Upper lobe of left lung (tissue), 6 donors: Measurements from ENCODE around the gene TBC1D25. TPM values are rescaled to one million over a fixed set of nuclear protein-coding genes. Genes with fewer than 3 reads are reported as not detected.

Source experiments
- ATAC-seq, 2 donors: fragments of 200-7000 bp; cut with Tn5 transposase; one replicate each; pipeline ENCODE4 v1.9.1; 2022; ENCODE audit warnings: mild to moderate bottlenecking in 2 of 2, moderate library complexity in 2 of 2; ENCODE audit not compliant: low FRiP score in 2 of 2
- DNase-seq, 2 donors: peaks; one replicate each; pipeline ENCODE4 v3.0.0-alpha.2; 2019 to 2020
- H3K27ac ChIP-seq, 4 donors: fragments of 200-600 bp; sonication (generic); one replicate each; pipeline ENCODE4 v1.5.1; 2016 to 2019
- H3K27me3 ChIP-seq, 4 donors: fragments of 200-600 bp; sonication (generic); one replicate each; pipeline ENCODE4 v1.5.1; 2017 to 2019
- H3K36me3 ChIP-seq, 4 donors: fragments of 200-600 bp; sonication (generic); one replicate each; pipeline ENCODE4 v1.5.1; 2016 to 2019
- H3K4me1 ChIP-seq, 4 donors: fragments of 200-600 bp; sonication (generic); one replicate each; pipeline ENCODE4 v1.5.1; 2018 to 2019
- H3K4me3 ChIP-seq, 4 donors: fragments of 200-600 bp; sonication (generic); one replicate each; pipeline ENCODE4 v1.5.1; 2017 to 2019; ENCODE audit warnings: mild to moderate bottlenecking in 2 of 4, moderate library complexity in 1 of 4
- H3K9me3 ChIP-seq, 4 donors: fragments of 200-600 bp; sonication (generic); one replicate each; pipeline ENCODE4 v1.5.1; 2018 to 2019
- EP300 ChIP-seq, 4 donors: sonication (generic); formaldehyde crosslinking; IDR thresholded peaks; one replicate each; pipeline ENCODE4 v1.5.1; 2017; ENCODE audit warnings: antibody characterized with exemption in 4 of 4, control low read depth in 2 of 4
- POLR2A ChIP-seq, 4 donors: fragments of 450-650 bp; IDR thresholded peaks; one replicate each; pipeline ENCODE4 v1.5.1; 2016 to 2017; ENCODE audit warnings: antibody characterized with exemption in 4 of 4, mild to moderate bottlenecking in 2 of 4
- POLR2AphosphoS5 ChIP-seq, 2 donors: sonication (generic); formaldehyde crosslinking; IDR thresholded peaks; one replicate each; pipeline ENCODE4 v1.5.1; 2017; ENCODE audit warnings: antibody characterized with exemption in 2 of 2
- WGBS, 2 donors: methylation state at CpG; one replicate each; pipeline ENCODE4 v1.1.5; 2017 to 2018; 5-methylcytosine and 5-hydroxymethylcytosine counted together
- total RNA-seq, 6 donors: library from RNA; depleted of rRNA in 4 of 6; stranded (reverse); fragments of >200 nt in 4 of 6; gene quantifications; one replicate each; pipeline versions ENCODE4 v1.1.0 to v1.2.1, GENCODE V29; 2016 to 2021
- TF ChIP-seq, protein P1 (sequence below), 6 experiments: fragments of 450-650 bp in 4 of 6; fragments of 200-600 bp in 2 of 6; sonication (generic) in 2 of 6; IDR thresholded peaks; one replicate each; pipeline ENCODE4 v1.5.1; 2016 to 2019; ENCODE audit warnings: antibody characterized with exemption in 6 of 6
- donor health status: DM: no; HTN: no; CAD: no; lungs with moderate emphysema.
- donor health status: DM: no; HTN: yes; CAD: no; lungs with severe emphysema.

TBC1D25 gene
- total RNA-seq, 6 donors from 2014 or later = 15.2 to 26.4 (median 18.8) TPM

DNA sequence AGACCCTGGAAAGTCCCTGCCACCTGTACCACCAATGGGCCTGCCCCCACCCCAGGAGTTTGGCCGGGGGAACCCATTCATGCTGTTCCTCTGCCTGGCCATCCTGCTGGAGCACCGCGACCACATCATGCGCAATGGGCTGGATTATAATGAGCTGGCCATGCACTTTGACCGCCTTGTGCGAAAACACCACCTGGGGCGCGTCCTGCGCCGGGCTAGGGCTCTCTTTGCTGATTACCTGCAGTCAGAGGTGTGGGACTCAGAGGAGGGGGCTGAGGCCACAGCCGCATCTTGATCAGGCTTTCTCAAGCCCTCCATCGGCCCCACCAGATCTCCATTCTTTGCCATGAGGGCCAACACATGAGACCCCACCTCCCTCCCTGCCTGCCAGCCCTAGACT, 21.2 kb downstream of the TBC1D25 start:
- ATAC-seq (no peak), DNase-seq (peak in 1 of 2 donors; percentile 42)
- no peak overlapping the region for H3K4me3 ChIP-seq
- no peak overlapping the region for H3K27ac ChIP-seq
- peaks cover 0 to 46% (median 19%) of the 10 kb centered on the region in 4 donors for H3K36me3 ChIP-seq
- TF ChIP-seq POLR2AphosphoS5 (IDR thresholded peaks at IDR 0.05) (no peak), POLR2A (IDR thresholded peaks at IDR 0.05) (no peak), EP300 (IDR thresholded peaks at IDR 0.05) (no peak)
- TF ChIP-seq, protein P1, sequence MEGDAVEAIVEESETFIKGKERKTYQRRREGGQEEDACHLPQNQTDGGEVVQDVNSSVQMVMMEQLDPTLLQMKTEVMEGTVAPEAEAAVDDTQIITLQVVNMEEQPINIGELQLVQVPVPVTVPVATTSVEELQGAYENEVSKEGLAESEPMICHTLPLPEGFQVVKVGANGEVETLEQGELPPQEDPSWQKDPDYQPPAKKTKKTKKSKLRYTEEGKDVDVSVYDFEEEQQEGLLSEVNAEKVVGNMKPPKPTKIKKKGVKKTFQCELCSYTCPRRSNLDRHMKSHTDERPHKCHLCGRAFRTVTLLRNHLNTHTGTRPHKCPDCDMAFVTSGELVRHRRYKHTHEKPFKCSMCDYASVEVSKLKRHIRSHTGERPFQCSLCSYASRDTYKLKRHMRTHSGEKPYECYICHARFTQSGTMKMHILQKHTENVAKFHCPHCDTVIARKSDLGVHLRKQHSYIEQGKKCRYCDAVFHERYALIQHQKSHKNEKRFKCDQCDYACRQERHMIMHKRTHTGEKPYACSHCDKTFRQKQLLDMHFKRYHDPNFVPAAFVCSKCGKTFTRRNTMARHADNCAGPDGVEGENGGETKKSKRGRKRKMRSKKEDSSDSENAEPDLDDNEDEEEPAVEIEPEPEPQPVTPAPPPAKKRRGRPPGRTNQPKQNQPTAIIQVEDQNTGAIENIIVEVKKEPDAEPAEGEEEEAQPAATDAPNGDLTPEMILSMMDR (IDR thresholded peaks at IDR 0.05) = no peak
- WGBS, 2 donors = 97 to 100% methylated on average over 2 to 12 of the region's 12 CpGs
- no peaks in the 10 kb centered on the region for H3K4me1 ChIP-seq
- H3K27me3 ChIP-seq = no peaks in the 10 kb centered on the region
- no peaks in the 10 kb centered on the region for H3K9me3 ChIP-seq

DNA sequence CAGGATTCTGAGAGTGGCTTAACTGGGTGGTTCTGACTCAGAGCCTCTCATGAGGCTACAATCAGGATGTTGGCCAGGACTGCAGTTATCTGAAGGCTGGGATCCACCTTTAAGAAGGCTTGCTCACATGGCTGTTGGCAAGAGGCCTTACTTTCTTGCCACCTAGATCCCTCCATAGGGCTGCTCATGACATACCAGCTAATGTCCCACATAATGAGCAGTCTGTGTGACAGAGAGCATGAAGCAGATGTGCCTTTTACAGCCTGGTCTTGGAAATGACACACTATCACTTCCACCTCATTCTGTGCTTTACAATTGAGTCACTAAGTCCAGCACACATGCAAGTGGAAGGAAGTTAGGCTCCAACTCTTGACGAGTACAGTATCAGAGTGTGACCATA, 30.4 kb downstream of the TBC1D25 start:
- TF ChIP-seq EP300 (IDR thresholded peaks at IDR 0.05) (no peak), POLR2AphosphoS5 (IDR thresholded peaks at IDR 0.05) (no peak), POLR2A (IDR thresholded peaks at IDR 0.05) (no peak)
- TF ChIP-seq, protein P1 (IDR thresholded peaks at IDR 0.05) = no peak
- Histone ChIP-seq H3K4me1 (no peaks in the 10 kb centered on the region), H3K27ac (no peak overlapping the region), H3K27me3 (no peaks in the 10 kb centered on the region), H3K36me3 (no peaks in the 10 kb centered on the region), H3K4me3 (no peak overlapping the region), H3K9me3 (no peaks in the 10 kb centered on the region)
- DNase-seq (no peak), ATAC-seq (no peak)
- 50 to 57% methylated on average over 1 of the region's 1 CpG for WGBS, 2 donors

DNA sequence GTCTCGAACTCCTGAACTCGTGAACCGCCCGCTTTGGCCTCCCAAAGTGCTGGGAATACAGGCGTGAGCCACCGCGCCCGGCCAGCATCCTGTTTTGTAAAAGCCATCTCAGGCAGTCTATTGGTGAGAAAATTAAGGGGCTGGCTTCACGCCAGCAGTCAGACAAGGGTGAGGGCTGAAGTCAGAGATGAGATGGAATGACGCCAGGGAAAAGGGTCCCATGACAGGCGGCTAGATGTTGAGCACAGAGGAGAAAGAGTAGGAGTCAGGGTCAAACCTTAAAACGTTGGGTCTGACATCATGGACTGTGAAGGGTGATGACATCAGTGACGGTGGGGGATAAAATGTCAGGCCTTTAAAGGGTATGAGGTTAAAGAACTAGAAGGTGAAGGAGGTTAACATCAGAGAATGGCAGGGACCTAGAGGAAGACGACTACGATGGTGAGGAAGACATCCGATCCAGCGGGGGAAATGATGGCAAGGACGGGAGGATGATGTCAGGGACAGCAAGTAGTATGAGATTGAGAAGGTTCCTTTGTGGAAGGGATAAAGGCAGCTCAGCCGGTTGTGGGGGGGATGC, 34.3 kb downstream of the TBC1D25 start:
- no peaks in the 10 kb centered on the region for H3K27me3 ChIP-seq
- H3K4me1 ChIP-seq = peaks cover 12 to 17% (median 14%) of the 10 kb centered on the region in 4 donors
- 26 to 43% methylated on average over 15 to 19 of the region's 19 CpGs for WGBS, 2 donors
- H3K27ac ChIP-seq = peak overlapping the region; percentile 98 to 99 (median 98)
- H3K4me3 ChIP-seq = peak overlapping the region in 3 of 4 donors; percentile 61 to 72 (median 72)
- H3K36me3 ChIP-seq = peaks cover 0 to 35% (median 16%) of the 10 kb centered on the region in 4 donors
- H3K9me3 ChIP-seq = no peaks in the 10 kb centered on the region
- ATAC-seq (peak in 1 of 2 donors; percentile 34), DNase-seq (peak in 1 of 2 donors; percentile 56)
- TF ChIP-seq POLR2A (IDR thresholded peaks at IDR 0.05) (no peak), POLR2AphosphoS5 (IDR thresholded peaks at IDR 0.05) (no peak), EP300 (IDR thresholded peaks at IDR 0.05) (no peak)
- TF ChIP-seq, protein P1 (IDR thresholded peaks at IDR 0.05) = no peak

DNA sequence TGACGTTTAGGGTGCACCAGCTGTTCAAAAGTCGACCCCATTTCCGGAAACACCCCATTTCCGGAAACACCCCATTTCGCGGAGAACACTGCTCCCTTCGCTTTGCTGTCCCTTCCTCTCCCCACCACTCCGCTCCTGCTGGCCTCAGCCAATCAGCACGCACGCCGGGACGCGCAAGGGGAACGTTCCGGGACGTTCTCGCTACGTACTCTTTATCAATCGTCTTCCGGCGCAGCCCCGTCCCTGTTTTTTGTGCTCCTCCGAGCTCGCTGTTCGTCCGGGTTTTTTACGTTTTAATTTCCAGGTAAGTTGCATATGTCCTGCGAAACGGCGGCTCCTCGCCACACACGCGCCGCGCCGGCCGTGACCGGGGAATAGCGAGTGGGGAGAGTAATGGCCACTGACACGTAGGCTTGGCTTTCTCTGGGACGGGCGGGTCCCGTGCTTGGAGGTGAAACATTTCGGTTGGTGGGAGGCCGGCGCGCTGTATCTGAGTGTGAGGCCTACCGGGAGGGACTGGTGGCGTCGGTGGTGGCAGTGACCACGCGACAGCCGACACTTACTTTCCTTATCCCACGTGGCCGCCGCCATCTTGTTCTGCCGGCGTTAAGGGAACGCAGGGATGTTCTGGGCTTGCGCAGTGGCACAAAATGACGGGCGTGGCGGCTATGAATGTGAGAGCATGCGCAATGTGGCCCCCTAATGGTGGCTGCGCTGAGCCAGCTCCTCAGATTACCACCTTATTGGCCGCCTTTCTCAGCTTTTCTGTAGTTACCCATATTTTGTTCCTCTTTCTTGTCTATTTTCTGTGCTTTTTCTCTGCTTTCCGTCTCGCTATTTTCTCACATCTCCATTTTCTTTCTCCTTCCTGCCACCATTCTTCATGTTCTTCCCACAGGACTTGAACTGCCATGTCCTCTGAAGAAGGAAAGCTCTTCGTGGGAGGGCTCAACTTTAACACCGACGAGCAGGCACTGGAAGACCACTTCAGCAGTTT, 35.1 kb downstream of the TBC1D25 start, which contains the start of gene RBM3:
Gene RBM3 (plus strand): TSS at position 215 of the 997 bp plus-strand sequence. CDS start 697 bp downstream, at position 912.
- TF ChIP-seq EP300 (IDR thresholded peaks at IDR 0.05) (peak in 2 of 4 donors; percentile 14 to 32), POLR2AphosphoS5 (IDR thresholded peaks at IDR 0.05) (peak; percentile 80 to 89), POLR2A (IDR thresholded peaks at IDR 0.05) (peak; percentile 59 to 94 (median 83))
- TF ChIP-seq, protein P1 (IDR thresholded peaks at IDR 0.05) = peak in 4 of 6 experiments; percentile 40 to 52 (median 46)
- Histone ChIP-seq H3K27me3 (no peaks in the 10 kb centered on the region), H3K4me3 (peak within 1 kb of the TSS; percentile 34 to 72 (median 66)), H3K4me1 (peaks cover 12 to 17% (median 14%) of the 10 kb centered on the region in 4 donors), H3K36me3 (peaks cover 0 to 38% (median 19%) of the 10 kb centered on the region in 4 donors), H3K9me3 (no peaks in the 10 kb centered on the region), H3K27ac (peak within 1 kb of the TSS; percentile 98 to 99 (median 98))
- ATAC-seq (peak; percentile 97 to 99), DNase-seq (peak; percentile 89 to 97)
- WGBS, 2 donors = 0 to 41% methylated on average over 15 to 71 of the region's 71 CpGs
